Measurements from ENCODE around the gene CRABP1.

Gene CRABP1

DNA sequence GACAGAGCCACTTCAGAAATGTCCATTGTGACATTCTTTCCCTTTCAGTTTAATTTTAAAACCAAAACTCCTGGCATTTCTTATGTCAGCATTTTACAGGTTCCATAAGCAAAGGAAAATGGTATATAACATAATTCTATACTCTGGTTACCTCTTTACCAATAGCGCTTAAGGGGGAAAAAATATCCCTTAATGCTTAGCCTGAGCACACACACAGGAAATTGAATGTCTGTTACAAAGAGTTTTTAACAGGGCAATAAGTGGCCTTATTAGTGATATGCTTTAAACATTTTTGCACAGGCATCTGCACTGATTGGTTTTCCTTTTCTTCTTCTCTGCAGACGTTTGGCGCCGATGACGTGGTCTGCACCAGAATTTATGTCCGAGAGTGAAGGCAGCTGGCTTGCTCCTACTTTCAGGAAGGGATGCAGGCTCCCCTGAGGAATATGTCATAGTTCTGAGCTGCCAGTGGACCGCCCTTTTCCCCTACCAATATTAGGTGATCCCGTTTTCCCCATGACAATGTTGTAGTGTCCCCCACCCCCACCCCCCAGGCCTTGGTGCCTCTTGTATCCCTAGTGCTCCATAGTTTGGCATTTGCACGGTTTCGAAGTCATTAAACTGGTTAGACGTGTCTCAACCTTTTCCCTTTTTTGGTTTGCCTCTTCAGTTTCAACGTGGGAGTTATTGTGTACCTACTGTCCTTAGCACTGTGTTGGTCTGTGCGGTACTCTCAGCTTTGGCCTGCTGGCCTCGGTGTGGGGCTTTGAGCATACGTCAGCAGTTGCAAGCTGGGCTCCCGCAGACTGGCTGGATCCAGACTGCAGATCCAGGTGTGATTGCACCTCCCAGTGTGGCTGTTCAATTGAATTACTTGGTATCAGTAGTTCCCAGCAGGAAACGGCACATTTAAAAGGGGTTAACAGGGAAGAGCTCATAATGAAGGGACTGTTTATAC, 7.7 kb downstream of the CRABP1 start:
- H3K27ac Mint-ChIP-seq, result no peak overlapping the region
- H3K36me3 Mint-ChIP-seq, result no peaks in the 10 kb centered on the region
- DNase-seq, result no peak
- no peaks in the 10 kb centered on the region for H3K4me1 Mint-ChIP-seq
- H3K27me3 Mint-ChIP-seq, result peaks cover 9 to 16% of the 10 kb centered on the region in 2 donors
- no peak for ATAC-seq (replicated peaks)
- H3K4me3 Mint-ChIP-seq, result no peak overlapping the region
- no peaks in the 10 kb centered on the region for H3K9me3 Mint-ChIP-seq

DNA sequence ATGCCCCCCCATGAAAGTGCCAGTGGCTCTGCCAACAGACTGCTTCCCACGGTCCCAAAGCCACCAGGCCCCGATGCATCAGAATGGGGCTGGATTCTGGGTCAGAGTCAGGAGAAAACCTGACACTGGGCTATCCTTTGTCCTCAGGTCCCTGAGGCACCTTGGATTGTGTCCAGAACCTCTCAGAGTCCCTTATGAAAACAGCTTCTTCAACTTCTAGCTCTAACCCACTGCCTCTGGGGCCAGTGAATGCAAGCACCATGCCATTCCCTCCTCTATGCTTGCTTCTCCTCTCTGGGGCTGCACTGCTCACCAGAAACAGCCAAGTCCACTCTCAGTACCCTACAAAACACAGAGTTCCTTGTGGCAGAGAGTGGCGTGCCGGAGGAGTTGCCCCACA, 9.9 kb downstream of the CRABP1 start:
- H3K9me3 Mint-ChIP-seq, result no peaks in the 10 kb centered on the region
- DNase-seq (no peak), ATAC-seq (replicated peaks) (no peak)
- no peaks in the 10 kb centered on the region for H3K4me1 Mint-ChIP-seq
- peaks cover 17 to 19% of the 10 kb centered on the region in 2 donors for H3K27me3 Mint-ChIP-seq
- no peak overlapping the region for H3K27ac Mint-ChIP-seq
- H3K36me3 Mint-ChIP-seq, result no peaks in the 10 kb centered on the region
- no peak overlapping the region for H3K4me3 Mint-ChIP-seq

DNA sequence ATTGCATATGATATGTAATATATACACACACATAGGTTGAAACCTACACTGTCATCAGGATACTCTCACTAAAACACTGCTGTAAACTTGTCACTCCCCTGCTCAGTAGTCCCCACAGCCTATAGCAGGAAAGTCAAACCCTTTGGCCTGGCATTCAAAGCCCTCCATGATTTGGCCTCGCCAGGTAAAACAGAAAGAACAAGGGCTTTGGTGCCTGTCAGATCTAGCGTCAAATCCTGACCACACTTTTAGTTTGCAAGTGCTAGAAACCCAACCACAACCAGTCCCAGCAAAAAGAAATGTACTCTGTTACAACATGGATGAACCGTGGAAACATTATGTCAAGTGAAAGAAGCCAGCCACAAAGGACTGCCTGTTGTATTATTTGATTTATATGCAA, 11.4 kb downstream of the CRABP1 start:
- Mint-ChIP-seq H3K27me3 (peaks cover 19 to 23% of the 10 kb centered on the region in 2 donors), H3K36me3 (no peaks in the 10 kb centered on the region), H3K27ac (no peak overlapping the region), H3K9me3 (no peaks in the 10 kb centered on the region), H3K4me3 (no peak overlapping the region), H3K4me1 (no peaks in the 10 kb centered on the region)
- DNase-seq (no peak), ATAC-seq (replicated peaks) (no peak)

GRCh38 chr15:78353093-78353492, 12.9 kb downstream of the CRABP1 start:
- Mint-ChIP-seq H3K9me3 (no peaks in the 10 kb centered on the region), H3K4me1 (no peaks in the 10 kb centered on the region), H3K4me3 (no peak overlapping the region), H3K36me3 (no peaks in the 10 kb centered on the region), H3K27ac (no peak overlapping the region), H3K27me3 (peaks cover 17 to 26% of the 10 kb centered on the region in 2 donors)
- ATAC-seq (replicated peaks) (no peak), DNase-seq (no peak)

DNA sequence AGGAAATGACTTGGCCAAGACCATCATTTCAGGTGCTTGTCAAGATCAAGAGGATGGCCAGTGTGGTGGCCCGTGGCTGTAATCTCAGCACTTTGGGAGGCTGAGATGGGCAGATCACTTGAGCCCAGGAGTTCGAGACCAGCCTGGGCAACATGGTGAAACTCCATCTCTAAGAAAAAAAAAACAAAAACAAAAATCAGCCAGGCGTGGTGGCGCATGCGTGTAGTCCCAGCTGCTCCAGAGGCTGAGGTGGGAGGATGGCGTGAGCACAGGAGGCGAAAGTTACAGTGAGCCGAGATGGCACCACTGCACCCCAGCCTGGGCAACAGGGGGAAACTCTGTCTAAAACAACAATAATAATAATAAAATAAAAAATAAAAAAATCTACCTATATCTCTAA, 15.0 kb downstream of the CRABP1 start:
- H3K4me1 Mint-ChIP-seq, result no peaks in the 10 kb centered on the region
- H3K36me3 Mint-ChIP-seq, result no peaks in the 10 kb centered on the region
- H3K27ac Mint-ChIP-seq, result no peak overlapping the region
- peaks cover 10 to 40% of the 10 kb centered on the region in 2 donors for H3K27me3 Mint-ChIP-seq
- DNase-seq (no peak), ATAC-seq (replicated peaks) (no peak)
- H3K9me3 Mint-ChIP-seq, result no peaks in the 10 kb centered on the region
- no peak overlapping the region for H3K4me3 Mint-ChIP-seq

GRCh38 chr15:78358102-78358870, 18.1 kb downstream of the CRABP1 start:
- ATAC-seq (replicated peaks), result no peak
- H3K36me3 Mint-ChIP-seq, result no peaks in the 10 kb centered on the region

GRCh38 chr15:78359041-78359808, 19.1 kb downstream of the CRABP1 start:
- H3K4me3 Mint-ChIP-seq, result no peak overlapping the region
- no peaks in the 10 kb centered on the region for H3K36me3 Mint-ChIP-seq
- no peak overlapping the region for H3K27ac Mint-ChIP-seq
- ATAC-seq (replicated peaks) (no peak), DNase-seq (no peak)
- no peaks in the 10 kb centered on the region for H3K9me3 Mint-ChIP-seq
- peaks cover 0 to 2% of the 10 kb centered on the region in 2 donors for H3K4me1 Mint-ChIP-seq
- H3K27me3 Mint-ChIP-seq, result peaks cover 10 to 55% of the 10 kb centered on the region in 2 donors

More at GRCh38 chr15:78358102-78358870, 18.1 kb downstream of the CRABP1 start:
- Mint-ChIP-seq H3K27me3 (peaks cover 10 to 58% of the 10 kb centered on the region in 2 donors), H3K4me1 (peaks cover 0 to 2% of the 10 kb centered on the region in 2 donors), H3K9me3 (no peaks in the 10 kb centered on the region), H3K27ac (no peak overlapping the region), H3K4me3 (no peak overlapping the region)
- no peak for DNase-seq

DNA sequence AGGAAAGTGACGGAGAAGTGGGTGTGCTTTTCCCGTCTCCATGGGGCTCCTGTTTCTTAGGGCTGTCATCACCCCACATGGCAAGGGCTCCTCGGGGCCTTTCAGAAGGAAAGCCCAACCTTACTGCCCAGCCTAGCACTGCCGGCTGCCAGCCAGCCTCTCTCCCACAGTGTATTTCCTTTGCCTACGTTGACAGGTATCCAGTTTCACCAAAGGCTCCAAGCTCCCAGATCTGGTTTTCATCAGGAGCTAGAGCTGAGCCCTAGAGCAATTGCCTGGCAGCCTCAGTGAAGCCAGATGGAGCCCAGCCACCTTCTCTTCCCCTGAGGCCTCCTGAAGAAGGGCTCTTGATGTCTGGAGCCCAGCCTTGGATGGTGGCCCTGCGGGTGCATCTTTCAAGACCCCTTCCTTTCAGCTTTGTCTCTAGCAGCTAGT, 20.2 kb downstream of the CRABP1 start:
- Mint-ChIP-seq H3K4me1 (peaks cover 0 to 2% of the 10 kb centered on the region in 2 donors), H3K27me3 (peaks cover 2 to 57% of the 10 kb centered on the region in 2 donors)

GRCh38 chr15:78360958-78361718, 21.0 kb downstream of the CRABP1 start:
- no peak overlapping the region for H3K27ac Mint-ChIP-seq
- DNase-seq, result no peak
- peaks cover 5 to 50% of the 10 kb centered on the region in 2 donors for H3K27me3 Mint-ChIP-seq
- peaks cover 0 to 2% of the 10 kb centered on the region in 2 donors for H3K4me1 Mint-ChIP-seq
- H3K9me3 Mint-ChIP-seq, result no peaks in the 10 kb centered on the region
- H3K4me3 Mint-ChIP-seq, result no peak overlapping the region
- H3K36me3 Mint-ChIP-seq, result no peaks in the 10 kb centered on the region
- peak; percentile 81 to 83 for ATAC-seq (replicated peaks)

More for the DNA sequence above, 20.2 kb downstream of the CRABP1 start:
- Mint-ChIP-seq H3K36me3 (no peaks in the 10 kb centered on the region), H3K4me3 (no peak overlapping the region), H3K27ac (no peak overlapping the region), H3K9me3 (no peaks in the 10 kb centered on the region)
- no peak for DNase-seq
- ATAC-seq (replicated peaks), result no peak

GRCh38 chr15:78361771-78362506, 21.8 kb downstream of the CRABP1 start:
- Mint-ChIP-seq H3K4me1 (peaks cover 0 to 2% of the 10 kb centered on the region in 2 donors), H3K36me3 (no peaks in the 10 kb centered on the region), H3K9me3 (no peaks in the 10 kb centered on the region), H3K4me3 (no peak overlapping the region), H3K27ac (no peak overlapping the region), H3K27me3 (peaks cover 6 to 49% of the 10 kb centered on the region in 2 donors)
- DNase-seq, result no peak
- ATAC-seq (replicated peaks), result no peak

DNA sequence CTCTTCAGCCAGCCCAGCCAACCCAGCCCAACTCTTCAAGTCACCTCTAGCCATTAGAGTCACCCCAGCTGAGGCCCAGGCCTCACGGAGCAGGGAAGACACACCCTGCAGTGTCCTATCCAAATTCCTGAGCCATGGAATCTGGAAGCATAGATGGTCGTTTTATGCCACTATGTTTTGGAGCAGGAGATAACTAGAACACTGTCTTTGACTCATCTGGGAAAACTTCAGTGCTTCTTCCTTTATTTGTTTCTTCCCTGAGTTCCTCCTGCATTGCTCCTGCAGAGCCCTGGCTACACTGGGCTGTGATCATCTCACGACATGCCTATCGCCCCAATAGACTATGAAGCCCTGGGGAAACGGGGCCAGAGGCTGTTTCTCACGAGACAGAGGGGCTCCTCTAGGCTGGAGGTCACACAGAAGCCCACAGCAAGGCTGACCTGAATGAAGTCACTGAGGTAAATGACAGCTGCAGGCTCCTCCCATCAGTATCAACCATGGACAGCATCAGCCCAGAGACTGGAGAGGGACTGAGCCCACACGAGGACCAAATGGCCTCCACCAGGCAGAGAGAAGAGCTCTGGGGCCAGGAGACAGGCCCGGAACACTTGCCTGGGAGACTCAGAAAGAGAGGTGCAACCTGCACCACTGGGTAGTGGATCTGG, 22.7 kb downstream of the CRABP1 start:
- Mint-ChIP-seq H3K4me3 (no peak overlapping the region), H3K27me3 (peaks cover 11 to 52% of the 10 kb centered on the region in 2 donors), H3K4me1 (peaks cover 0 to 2% of the 10 kb centered on the region in 2 donors), H3K9me3 (no peaks in the 10 kb centered on the region), H3K36me3 (no peaks in the 10 kb centered on the region), H3K27ac (no peak overlapping the region)
- ATAC-seq (replicated peaks), result no peak
- DNase-seq, result no peak

DNA sequence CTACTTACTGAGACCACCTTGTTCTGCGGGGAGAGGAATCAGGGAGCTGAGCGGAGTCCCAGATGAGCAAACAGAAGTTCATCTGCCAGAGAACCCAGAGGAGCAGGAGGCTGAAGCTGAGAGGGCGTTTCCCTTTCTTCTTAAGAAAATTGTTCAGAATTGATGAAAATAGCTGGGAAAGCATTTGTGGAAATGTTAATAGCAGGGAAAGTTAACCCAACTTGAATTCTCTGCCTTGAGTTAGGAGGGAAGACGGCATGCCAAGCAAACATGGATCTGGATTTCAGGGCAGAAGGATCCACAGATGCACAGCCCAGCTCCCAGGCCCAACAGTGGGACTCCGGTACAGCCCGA, 23.2 kb downstream of the CRABP1 start:
- no peak overlapping the region for H3K27ac Mint-ChIP-seq
- DNase-seq (no peak), ATAC-seq (replicated peaks) (no peak)
- H3K9me3 Mint-ChIP-seq, result no peaks in the 10 kb centered on the region
- peaks cover 13 to 51% of the 10 kb centered on the region in 2 donors for H3K27me3 Mint-ChIP-seq
- H3K4me3 Mint-ChIP-seq, result no peak overlapping the region
- peaks cover 0 to 2% of the 10 kb centered on the region in 2 donors for H3K4me1 Mint-ChIP-seq
- no peaks in the 10 kb centered on the region for H3K36me3 Mint-ChIP-seq

Measured in stimulated activated naive B cell treated with anti-CD40 and anti-IgM and Interleukin-4, amounts not matched to agents 10 μg/mL and 1 μg/mL and 100 μg/mL, for 72 hours (primary cell).